GM12878 (cell line): ENCODE results near the gene SQSTM1. TPM values are rescaled to one million over a fixed set of nuclear protein-coding genes. Genes with fewer than 3 reads are reported as not detected.
A peak's percentile ranks its signal among the peaks of the same experiment; 100 is the strongest.

Source experiments
- ATAC-seq: fragments of 200-7000 bp; cut with Tn5 transposase; 3 replicates; pipeline ENCODE4 v1.9.1; 2020; ENCODE audit warnings: mild to moderate bottlenecking, moderate library complexity
- BruUV-seq: library from RNA; stranded (reverse); fragments of 400-500 nt; replicated peaks from 2 replicates; lab custom pipeline; 2021; lab: Mats Ljungman, UMichigan
- CTCF ChIA-PET: fragments of 300-600 bp; sonication (Branson Sonifier 250); formaldehyde crosslinking; extraction: SDS; loops from one replicate; lab custom pipeline; 2021; ENCODE audit warnings: inconsistent platforms; lab: Yijun Ruan, JAX
- POLR2A ChIA-PET: fragments of 350-600 bp; formaldehyde crosslinking; extraction: SDS; loops from one replicate; lab custom pipeline; 2021; ENCODE audit warnings: inconsistent platforms; lab: Charles Lee
- RAD21 ChIA-PET: fragments of 300-600 bp; sonication (Branson Sonifier 250); formaldehyde crosslinking; loops from one replicate; lab custom pipeline; 2023; ENCODE audit warnings: antibody characterized with exemption; ENCODE audit not compliant: unreplicated experiment; lab: Charles Lee
- SMC1A ChIA-PET: fragments of 300-600 bp; sonication (Branson Sonifier 250); formaldehyde crosslinking; loops from one replicate; lab custom pipeline; 2023; ENCODE audit not compliant: unreplicated experiment, uncharacterized antibody; lab: Charles Lee
- DNase-seq: peaks from one replicate; pipeline ENCODE4 v3.0.0-alpha.2; 2011; ENCODE audit warnings: low read depth, low spot score
- FAIRE-seq: peaks from 3 replicates; lab custom pipeline; 2011; peaks lifted over from hg19 to GRCh38; lab: Jason Lieb, UNC
- H2AFZ ChIP-seq: 2 replicates; pipeline ENCODE4 v1.6.0; 2011; ENCODE audit warnings: low read depth, low read length, control low read depth; ENCODE audit not compliant: control insufficient read depth
- H3K27ac ChIP-seq: 2 replicates; pipeline ENCODE4 v1.5.1; 2011; ENCODE audit warnings: control low read depth; ENCODE audit not compliant: control insufficient read depth, insufficient read depth
- H3K27me3 ChIP-seq, 2 experiments: replicated peaks in 1 of 2; 2 replicates each; pipeline versions ENCODE4 v1.6.0 to v1.6.1; 2011; ENCODE audit warnings: low read length in 1 of 2; ENCODE audit not compliant: control insufficient read depth in 2 of 2, insufficient read depth in 2 of 2
- H3K36me3 ChIP-seq, 2 experiments: 2 replicates each; pipeline ENCODE4 v1.5.1; 2011; ENCODE audit warnings: low read length in 1 of 2; ENCODE audit not compliant: control insufficient read depth in 2 of 2, insufficient read depth in 2 of 2
- H3K4me1 ChIP-seq: 2 replicates; pipeline ENCODE4 v1.6.1; 2011; ENCODE audit warnings: mild to moderate bottlenecking, low read length, moderate library complexity, mixed read lengths; ENCODE audit not compliant: control insufficient read depth, insufficient read depth
- H3K4me2 ChIP-seq: 2 replicates; pipeline ENCODE4 v1.6.0; 2011; ENCODE audit warnings: control low read depth; ENCODE audit not compliant: control insufficient read depth, insufficient read depth
- H3K4me3 ChIP-seq: fragments of 200-600 bp; sonication (generic); 2 replicates; pipeline ENCODE4 v1.5.1; 2016
- H3K79me2 ChIP-seq: 2 replicates; pipeline ENCODE4 v1.6.0; 2011; ENCODE audit warnings: low read length; ENCODE audit not compliant: control insufficient read depth, insufficient read depth
- H3K9ac ChIP-seq: 2 replicates; pipeline ENCODE4 v1.8.0; 2011; ENCODE audit warnings: low read length, control low read depth, mixed read lengths; ENCODE audit not compliant: control insufficient read depth, insufficient read depth
- H3K9me3 ChIP-seq: replicated peaks from 3 replicates; pipeline ENCODE4 v1.5.1; 2011; ENCODE audit warnings: mild to moderate bottlenecking, low read length; ENCODE audit not compliant: control insufficient read depth, insufficient read depth
- H4K20me1 ChIP-seq: 2 replicates; pipeline ENCODE4 v1.6.0; 2011; ENCODE audit not compliant: control insufficient read depth, insufficient read depth
- CBX5 ChIP-seq: sonication (generic); IDR thresholded peaks from 2 replicates; pipeline ENCODE4 v1.6.1; 2016; ENCODE audit warnings: low read depth, moderate library complexity, mild to moderate bottlenecking, inconsistent platforms
- GABPA ChIP-seq: IDR thresholded peaks from 2 replicates; pipeline ENCODE4 v1.6.1; 2014; ENCODE audit warnings: antibody characterized with exemption, low read depth, mild to moderate bottlenecking, inconsistent platforms
- GATAD2B ChIP-seq: fragments of 450-650 bp; conservative IDR thresholded peaks from 2 replicates; pipeline ENCODE4 v1.6.1; 2017; ENCODE audit warnings: low read depth, mild to moderate bottlenecking, moderate library complexity
- HSF1 ChIP-seq: fragments of 150-350 bp; IDR thresholded peaks from 2 replicates; pipeline ENCODE4 v1.6.1; 2014; ENCODE audit warnings: mild to moderate bottlenecking, low read depth, low read length
- NR2F1 ChIP-seq: fragments of 450-650 bp; conservative IDR thresholded peaks from 2 replicates; pipeline ENCODE4 v1.6.1; 2017; ENCODE audit warnings: mild to moderate bottlenecking
- POLR2A ChIP-seq: IDR thresholded peaks from 2 replicates; pipeline ENCODE4 v1.6.1; 2011; ENCODE audit warnings: low read depth, mild to moderate bottlenecking, low read length
- TCF12 ChIP-seq: IDR thresholded peaks from 2 replicates; pipeline ENCODE4 v1.6.1; 2011; ENCODE audit warnings: low read depth, mild to moderate bottlenecking, low read length
- ZNF592 ChIP-seq: fragments of 450-650 bp; IDR thresholded peaks from 2 replicates; pipeline ENCODE4 v1.6.1; 2017; ENCODE audit warnings: mild to moderate bottlenecking, moderate library complexity
- WGBS: methylation state at CpG from one replicate; pipeline ENCODE4 v1.1.6; 2016; ENCODE audit warnings: low lambda C conversion rate; ENCODE audit not compliant: insufficient replicate concordance, insufficient coverage; ENCODE audit errors: missing lambda C conversion rate; 5-methylcytosine and 5-hydroxymethylcytosine counted together
- in situ Hi-C: fragments of 300-500 bp; cut with MboI; formaldehyde crosslinking; loops from 9 replicates; pipeline ENCODE4 v1.14.3; 2018; ENCODE audit warnings: mixed read lengths
- intact Hi-C: fragments of 100-400 bp; cut with micrococcal nuclease; formaldehyde crosslinking; loops from one replicate; pipeline ENCODE4 v1.14.2; 2022; ENCODE audit not compliant: unreplicated experiment
- polyA plus RNA-seq, 11 experiments: library from polyadenylated mRNA; depleted of rRNA in 4 of 11; unstranded in 6 of 11; stranded (reverse) in 5 of 11; fragments of >200 nt; fragmentation: Nextera tagmentation in 4 of 11; fragmentation: Illumina TruSeq in 1 of 11; extraction: Ambion mirVana in 4 of 11; extraction: Trizol in 1 of 11; gene quantifications; 1 replicate in 1 of 11; 2 replicates in 10 of 11; pipeline versions ENCODE4 v1.2.1 to v1.2.3, GENCODE V29; 2011 to 2016; ENCODE audit warnings: inconsistent platforms in 2 of 11, missing spikeins in 2 of 11, low read depth in 1 of 11
- total RNA-seq, 4 experiments: library from RNA; depleted of rRNA in 3 of 4; stranded (reverse); fragments of >200 nt in 3 of 4; fragmentation: Illumina TruSeq in 1 of 4; extraction: Trizol in 1 of 4; gene quantifications; 2 replicates each; pipeline versions ENCODE4 v1.2.1 to v1.2.3, GENCODE V29; 2013 to 2021

The SQSTM1 gene
- total and polyA plus RNA-seq, 10 of the 15 experiments (the other 5 are each of a cell fraction or from before 2014, with no cell fraction given) = 6.3 to 138 (median 62.1) TPM

- H3K79me2 ChIP-seq = no peaks in the 10 kb centered on the region
- CTCF ChIA-PET = interaction anchor here (0.6 kb wide), 2 partner anchors 1360 to 1798 kb away, joined by 3 to 5 read pairs; no protein-coding TSS in a partner anchor
- no peak overlapping the region for H2AFZ ChIP-seq
- H3K4me1 ChIP-seq = no peaks in the 10 kb centered on the region
- no peaks in the 10 kb centered on the region for H4K20me1 ChIP-seq
- ATAC-seq (no peak), FAIRE-seq (no peak), DNase-seq (no peak)
- H3K27me3 ChIP-seq = no peaks in the 10 kb centered on the region
- in situ Hi-C loops (no loop called here), intact Hi-C loops (no loop called here)
- RAD21 ChIA-PET = no interaction called here
- no peak overlapping the region for H3K27ac ChIP-seq
- POLR2A ChIA-PET = no interaction called here
- SMC1A ChIA-PET = interaction anchor here (0.6 to 0.7 kb wide), 2 partner anchors 57 to 249 kb away, joined by 3 read pairs; no protein-coding TSS in a partner anchor
- BruUV-seq = no TSS peak
- peaks cover 16% of the 10 kb centered on the region for H3K9me3 ChIP-seq
- H3K9ac ChIP-seq = no peak overlapping the region
- no peak overlapping the region for H3K4me2 ChIP-seq
- WGBS = 97% methylated on average over 24 of the region's 25 CpGs
- TF ChIP-seq POLR2A (peak; percentile 34; the same call in 1 of the 2 replicates), GATAD2B (no peak)
- no peak overlapping the region for H3K4me3 ChIP-seq
- H3K36me3 ChIP-seq = peaks cover 11 to 20% of the 10 kb centered on the region in 2 experiments
These were observed 60.3 kb downstream of the SQSTM1 start for GRCh38 chr5:179880848-179881590.

GRCh38 chr5:179882338-179882737 lies 61.6 kb downstream of the SQSTM1 start:
- FAIRE-seq (no peak), DNase-seq (no peak), ATAC-seq (no peak)
- Histone ChIP-seq H3K9ac (no peak overlapping the region), H3K4me2 (no peak overlapping the region), H3K79me2 (no peaks in the 10 kb centered on the region), H3K27ac (no peak overlapping the region), H4K20me1 (no peaks in the 10 kb centered on the region), H3K4me1 (no peaks in the 10 kb centered on the region), H2AFZ (no peak overlapping the region), H3K9me3 (peaks cover 16% of the 10 kb centered on the region), H3K27me3 (no peaks in the 10 kb centered on the region), H3K36me3 (peaks cover 10 to 19% of the 10 kb centered on the region in 2 experiments), H3K4me3 (no peak overlapping the region)
- SMC1A ChIA-PET = interaction anchor here (0.7 kb wide), 1 partner anchor 30 kb away, joined by 3 read pairs; no protein-coding TSS in a partner anchor
- CTCF ChIA-PET = no interaction called here
- 88% methylated on average over 4 of the region's 4 CpGs for WGBS
- TF ChIP-seq NR2F1 = no peak
- TF ChIP-seq GABPA = no peak
- no peak for TF ChIP-seq ZNF592
- TF ChIP-seq CBX5 = no peak
- TF ChIP-seq TCF12 = no peak
- TF ChIP-seq HSF1 = no peak
- RAD21 ChIA-PET = no interaction called here
- in situ Hi-C loops = no loop called here
- intact Hi-C loops = no loop called here
- POLR2A ChIA-PET = no interaction called here
- no TSS peak for BruUV-seq
